Peyer's patch (tissue), 4 donors: ENCODE data around the gene RAB34.

Experiments
- POLR2A ChIP-seq, 2 donors: fragments of 450-650 bp; IDR thresholded peaks; one replicate each; pipeline ENCODE4 v1.5.1; 2017; ENCODE audit warnings: antibody characterized with exemption in 2 of 2, mild to moderate bottlenecking in 2 of 2, moderate library complexity in 2 of 2
- TF ChIP-seq, protein P1 (sequence below), 6 experiments: fragments of 450-650 bp in 4 of 6; fragments of 200-600 bp in 2 of 6; sonication (generic) in 1 of 6; IDR thresholded peaks; one replicate each; pipeline ENCODE4 v1.5.1; 2017 to 2019; ENCODE audit warnings: antibody characterized with exemption in 6 of 6, mild to moderate bottlenecking in 3 of 6, moderate library complexity in 1 of 6

DNA sequence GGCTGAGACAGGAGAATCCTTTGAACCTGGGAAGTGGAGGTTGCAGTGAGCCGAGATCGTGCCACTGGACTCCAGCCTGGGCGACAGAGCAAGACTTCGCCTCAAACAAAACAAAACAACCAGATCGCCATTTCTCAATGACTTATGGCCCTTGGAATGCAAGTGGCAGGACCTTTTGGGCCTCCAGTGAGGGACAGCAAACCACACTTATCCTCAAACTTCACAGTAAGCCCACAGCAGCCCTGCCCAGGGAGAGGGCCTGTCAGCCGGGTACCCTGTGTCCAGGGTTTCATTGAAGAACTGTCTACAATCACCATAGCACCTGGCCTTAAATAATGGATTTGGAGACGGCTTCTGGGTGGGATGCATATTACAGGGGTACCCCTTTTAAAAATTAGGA lies 37.8 kb upstream of the RAB34 start:
- TF ChIP-seq POLR2A (IDR thresholded peaks at IDR 0.05), result no peak
- TF ChIP-seq, protein P1, sequence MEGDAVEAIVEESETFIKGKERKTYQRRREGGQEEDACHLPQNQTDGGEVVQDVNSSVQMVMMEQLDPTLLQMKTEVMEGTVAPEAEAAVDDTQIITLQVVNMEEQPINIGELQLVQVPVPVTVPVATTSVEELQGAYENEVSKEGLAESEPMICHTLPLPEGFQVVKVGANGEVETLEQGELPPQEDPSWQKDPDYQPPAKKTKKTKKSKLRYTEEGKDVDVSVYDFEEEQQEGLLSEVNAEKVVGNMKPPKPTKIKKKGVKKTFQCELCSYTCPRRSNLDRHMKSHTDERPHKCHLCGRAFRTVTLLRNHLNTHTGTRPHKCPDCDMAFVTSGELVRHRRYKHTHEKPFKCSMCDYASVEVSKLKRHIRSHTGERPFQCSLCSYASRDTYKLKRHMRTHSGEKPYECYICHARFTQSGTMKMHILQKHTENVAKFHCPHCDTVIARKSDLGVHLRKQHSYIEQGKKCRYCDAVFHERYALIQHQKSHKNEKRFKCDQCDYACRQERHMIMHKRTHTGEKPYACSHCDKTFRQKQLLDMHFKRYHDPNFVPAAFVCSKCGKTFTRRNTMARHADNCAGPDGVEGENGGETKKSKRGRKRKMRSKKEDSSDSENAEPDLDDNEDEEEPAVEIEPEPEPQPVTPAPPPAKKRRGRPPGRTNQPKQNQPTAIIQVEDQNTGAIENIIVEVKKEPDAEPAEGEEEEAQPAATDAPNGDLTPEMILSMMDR (IDR thresholded peaks at IDR 0.05), result no peak
